ENCODE measurements around the gene MESP1.

GRCh38 chr15:89758283-89758682 is 7.2 kb upstream of the MESP1 start:
- TF ChIP-seq CTCF (IDR thresholded peaks at IDR 0.05) = no peak
- TF ChIP-seq POLR2A (IDR thresholded peaks at IDR 0.05) = no peak
